Stimulated activated CD4-positive, alpha-beta T cell treated with anti-CD3 and anti-CD28 coated beads, Interleukin-4, amount 100 ng/mL, for 48 hours (primary cell): ENCODE measurements around the gene BCAP29.

ENCODE experiments used
- DNase-seq, 2 donors: peaks; one replicate each; pipeline ENCODE4 v3.0.0-alpha.2; 2020; ENCODE audit warnings: low read depth in 2 of 2

The BCAP29 gene

GRCh38 chr7:107581387-107582013 lies 1.5 kb downstream of the BCAP29 start:
- DNase-seq = no peak

DNA sequence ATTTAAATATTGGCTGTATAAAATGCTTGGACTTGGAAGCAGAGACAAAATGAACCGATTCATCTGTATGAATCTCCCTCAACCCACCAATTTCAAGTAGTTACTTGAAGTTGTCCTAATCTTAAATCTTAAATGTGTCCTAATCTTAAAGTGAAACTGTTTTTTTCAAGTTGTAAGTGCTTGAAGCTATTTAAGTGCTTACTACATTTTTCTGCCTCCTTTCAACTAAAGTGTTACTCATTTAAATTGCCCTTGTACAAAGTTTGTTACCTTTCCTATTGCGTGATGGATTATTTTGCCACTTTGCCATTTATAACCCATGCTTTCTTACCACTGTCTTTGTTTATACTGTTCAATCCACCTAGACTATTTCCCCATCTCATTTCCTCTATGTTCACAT lies 2.8 kb downstream of the BCAP29 start:
- DNase-seq = no peak

GRCh38 chr7:107584716-107585115 lies 4.7 kb downstream of the BCAP29 start:
- no peak for DNase-seq

DNA sequence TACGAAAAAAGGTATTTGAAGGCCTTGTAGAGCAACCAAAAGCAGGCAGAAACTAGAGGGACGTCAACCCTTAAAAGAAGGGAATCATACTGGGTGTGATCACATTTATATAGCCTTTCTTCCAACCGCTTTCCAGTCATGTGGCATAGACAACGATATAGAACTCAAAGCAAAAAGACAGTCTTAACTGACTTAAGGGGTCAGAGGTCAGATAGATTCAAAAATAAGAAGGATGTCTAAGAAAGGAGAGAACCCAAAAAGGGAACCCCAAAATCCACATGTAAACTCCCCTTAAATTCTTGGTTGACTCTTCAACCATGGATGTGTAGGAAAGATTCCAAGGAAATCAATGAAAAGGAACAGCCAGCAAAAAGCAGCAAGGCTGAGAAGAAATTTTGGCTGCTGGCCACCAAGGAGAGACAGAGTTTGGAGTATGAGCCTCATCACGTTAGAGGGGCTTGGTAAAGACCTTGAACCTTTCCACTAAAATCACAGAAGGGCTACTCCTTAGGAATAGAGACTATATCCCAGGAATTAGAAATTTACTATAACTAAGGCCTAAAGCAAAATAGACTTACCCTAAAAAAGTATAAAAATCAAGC lies 8.6 kb downstream of the BCAP29 start:
- DNase-seq = no peak

DNA sequence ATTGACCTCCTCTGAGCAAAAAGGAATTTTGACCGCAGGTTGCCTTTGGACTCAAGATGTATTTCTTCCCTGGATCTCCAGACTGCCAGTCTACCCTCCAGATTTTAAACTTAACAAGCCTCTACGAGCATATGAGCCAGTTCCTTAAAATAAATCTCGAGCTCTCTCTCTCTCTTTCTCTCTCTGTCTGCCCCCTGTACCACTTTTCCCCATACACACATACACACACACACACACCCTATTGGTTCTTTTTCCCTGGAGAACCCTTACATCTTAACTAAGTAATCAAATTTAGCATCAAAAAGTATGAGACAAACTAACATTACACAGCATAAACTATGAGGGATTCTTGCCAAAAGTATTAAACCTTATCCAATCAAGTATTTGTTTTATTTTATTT lies 11.4 kb downstream of the BCAP29 start:
- DNase-seq = no peak

GRCh38 chr7:107592361-107593024 lies 12.4 kb downstream of the BCAP29 start:
- no peak for DNase-seq

DNA sequence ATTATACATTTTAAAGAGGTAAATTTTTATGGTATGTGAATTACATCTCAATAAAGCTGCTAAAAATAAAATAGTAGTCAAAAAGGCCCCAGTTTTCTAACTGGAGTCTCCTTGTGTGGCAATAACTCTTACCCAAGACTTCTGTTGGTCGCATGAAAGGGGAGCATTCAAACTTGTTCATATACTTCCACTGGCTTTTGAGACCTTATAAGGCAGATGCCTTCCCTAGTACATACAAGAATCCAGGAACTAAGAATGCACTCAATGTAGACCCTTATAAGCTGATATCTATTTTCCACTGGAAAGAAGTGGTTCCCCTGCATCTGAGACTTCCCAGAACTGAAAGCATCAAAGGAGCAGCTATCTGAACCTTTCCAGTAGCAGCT lies 13.0 kb downstream of the BCAP29 start:
- DNase-seq = no peak

DNA sequence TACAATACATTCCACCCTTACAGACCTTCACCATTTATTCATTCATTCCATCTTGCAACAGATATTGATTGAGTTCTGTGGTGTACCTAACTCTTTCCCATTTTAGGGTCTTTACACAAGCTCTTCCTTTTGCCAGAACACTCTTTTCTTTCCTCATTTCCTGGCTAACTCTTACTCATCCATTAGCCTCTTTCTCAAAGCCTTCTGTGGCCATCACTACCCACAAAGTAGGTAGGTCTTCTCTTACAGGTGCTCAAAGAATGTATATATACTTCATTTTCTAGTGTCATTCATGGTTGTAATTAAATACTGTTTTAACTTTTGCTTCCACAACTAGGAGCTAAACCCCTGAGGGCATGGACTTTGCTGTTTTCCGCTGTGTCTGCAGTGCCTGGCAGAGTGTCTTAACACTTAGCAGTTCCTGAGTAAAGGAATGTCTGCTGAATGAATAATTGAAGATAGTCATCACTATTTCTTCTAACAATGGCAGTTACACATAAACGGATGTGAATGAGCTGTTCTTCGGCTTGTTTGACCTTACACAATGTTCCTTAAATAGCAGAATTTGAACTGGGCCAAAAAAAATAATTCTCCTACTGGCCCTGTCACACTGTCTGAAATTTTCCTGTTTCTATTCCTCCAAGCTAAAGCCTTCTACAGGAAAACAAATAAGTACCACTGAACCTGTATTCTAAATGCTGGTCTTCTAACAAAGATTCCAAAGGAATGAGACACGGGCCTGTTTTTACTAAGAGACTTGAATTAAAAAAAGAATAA lies 15.1 kb downstream of the BCAP29 start:
- no peak for DNase-seq

GRCh38 chr7:107596881-107597581 lies 17.0 kb downstream of the BCAP29 start:
- no peak for DNase-seq

DNA sequence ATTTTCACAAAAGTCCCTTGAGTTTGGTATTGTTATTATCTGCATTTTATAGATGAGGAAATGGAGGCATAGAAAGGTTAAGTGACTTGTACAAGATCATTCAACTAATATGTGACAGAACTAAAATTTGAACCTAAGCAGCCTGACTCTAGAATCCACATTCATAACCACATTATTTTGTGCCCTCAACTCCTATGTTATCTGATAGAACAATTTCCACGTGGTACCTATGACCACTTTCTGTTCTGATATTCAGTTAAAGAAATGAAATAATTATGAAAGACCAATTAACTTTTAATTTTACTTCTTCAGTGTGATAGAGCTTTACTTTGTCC lies 17.5 kb downstream of the BCAP29 start:
- DNase-seq = no peak

GRCh38 chr7:107597953-107598352 lies 17.9 kb downstream of the BCAP29 start:
- DNase-seq = no peak

GRCh38 chr7:107599262-107599661 lies 19.2 kb downstream of the BCAP29 start:
- no peak for DNase-seq

GRCh38 chr7:107600816-107601215 lies 20.8 kb downstream of the BCAP29 start:
- DNase-seq = no peak

DNA sequence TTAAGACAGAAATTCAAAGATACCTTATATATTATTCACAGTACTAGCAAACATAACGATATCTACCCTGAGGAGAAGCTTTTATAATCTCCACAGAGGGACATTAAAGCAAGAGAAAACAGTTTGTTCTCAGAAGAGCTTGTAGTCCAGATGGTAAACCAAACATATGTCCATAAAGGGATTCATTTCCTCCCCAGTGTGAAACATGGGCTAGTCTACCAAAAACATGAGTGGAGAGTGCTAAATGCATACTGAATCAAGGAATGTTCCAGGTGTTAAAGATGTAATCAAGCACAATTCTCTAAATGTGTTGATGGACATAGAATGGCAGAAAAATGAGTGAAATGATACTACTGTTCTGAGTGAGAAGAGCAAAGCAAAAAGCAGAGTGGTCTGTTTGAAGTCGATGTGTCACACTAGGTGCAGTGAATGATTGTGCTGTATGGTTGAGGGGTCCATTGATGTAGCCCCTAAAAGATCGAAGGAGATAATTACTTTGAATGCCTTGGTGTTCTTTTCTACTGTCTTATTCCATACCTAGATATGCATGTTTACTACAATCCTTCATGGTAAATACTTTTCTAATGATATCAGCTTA lies 25.3 kb downstream of the BCAP29 start:
- no peak for DNase-seq

GRCh38 chr7:107606303-107606702 lies 26.3 kb downstream of the BCAP29 start:
- DNase-seq = no peak

GRCh38 chr7:107609811-107610261 lies 29.8 kb downstream of the BCAP29 start:
- DNase-seq = no peak

GRCh38 chr7:107610323-107610722 lies 30.3 kb downstream of the BCAP29 start:
- DNase-seq = no peak

GRCh38 chr7:107613439-107613838 lies 33.4 kb downstream of the BCAP29 start:
- DNase-seq = no peak

GRCh38 chr7:107613948-107614347 lies 33.9 kb downstream of the BCAP29 start:
- DNase-seq = no peak

GRCh38 chr7:107614425-107614824 lies 34.4 kb downstream of the BCAP29 start:
- DNase-seq = no peak

GRCh38 chr7:107615910-107616680 lies 36.0 kb downstream of the BCAP29 start:
- no peak for DNase-seq
